ENCODE data around the gene UTP18. TPM values are rescaled to one million over a fixed set of nuclear protein-coding genes. Genes with fewer than 3 reads are reported as not detected.
"Not testable (repeated sequence)": the region's sequence is repeated elsewhere in the genome, so short reads cannot be mapped to it uniquely, and the experiment has no call there.

UTP18 gene
- 43.2 and 52.2 TPM in 2 replicates for total RNA-seq (2012; rRNA removed)

DNA sequence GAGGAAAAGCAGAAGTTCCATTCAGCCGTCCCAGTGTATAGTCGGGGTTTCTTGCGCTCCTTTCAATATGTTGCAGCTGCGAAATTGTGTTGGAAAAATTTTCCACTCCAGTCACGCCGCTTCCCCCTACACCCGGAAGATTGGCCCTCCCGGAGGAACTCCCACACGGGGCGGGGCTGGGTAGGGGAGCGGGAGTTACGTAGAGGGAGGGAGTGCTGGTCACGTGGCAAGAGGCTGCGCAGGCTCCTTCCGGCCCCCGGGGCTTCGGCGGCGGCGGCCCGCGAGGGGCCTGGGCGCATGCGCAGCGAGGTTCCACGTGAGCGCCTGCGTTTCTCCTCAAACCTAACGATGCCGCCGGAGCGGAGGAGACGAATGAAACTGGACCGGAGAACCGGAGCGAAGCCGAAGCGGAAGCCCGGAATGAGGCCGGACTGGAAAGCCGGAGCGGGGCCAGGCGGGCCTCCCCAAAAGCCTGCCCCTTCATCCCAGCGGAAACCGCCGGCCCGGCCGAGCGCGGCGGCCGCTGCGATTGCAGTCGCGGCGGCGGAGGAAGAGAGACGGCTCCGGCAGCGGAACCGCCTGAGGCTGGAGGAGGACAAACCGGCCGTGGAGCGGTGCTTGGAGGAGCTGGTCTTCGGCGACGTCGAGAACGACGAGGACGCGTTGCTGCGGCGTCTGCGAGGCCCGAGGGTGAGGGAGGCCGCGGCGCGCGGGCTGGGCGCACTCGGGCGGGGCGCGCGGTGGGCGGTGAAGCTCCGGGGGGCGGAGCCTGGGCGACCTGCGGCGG is at the start of gene UTP18:
Gene UTP18, plus strand, starts transcription at position 310 of the 787 bp plus-strand sequence. Its CDS starts 39 bp downstream, at position 349.
- Histone ChIP-seq H3K4me1 (ENCODE audit: control insufficient read depth, insufficient read depth, low read length) (peaks cover 21% of the 10 kb centered on the region), H3K4me2 (ENCODE audit: low read length) (peak within 1 kb of the TSS; percentile 93), H3K4me3 (ENCODE audit: low read length) (peak within 1 kb of the TSS; percentile 96), H3K9me3 (replicated peaks; ENCODE audit: low read length) (no peaks in the 10 kb centered on the region), H3K27me3 (ENCODE audit: control insufficient read depth, insufficient read depth, low read length) (no peaks in the 10 kb centered on the region), H3K9ac (ENCODE audit: low read depth, low read length) (peak within 1 kb of the TSS; percentile 98), H3K36me3 (ENCODE audit: insufficient read depth, low read length) (peaks cover 12% of the 10 kb centered on the region)

GRCh38 chr17:51214920-51215319 is 45.4 kb upstream of the UTP18 start:
- no peaks in the 10 kb centered on the region for H3K27me3 ChIP-seq (ENCODE audit: control insufficient read depth, insufficient read depth, low read length)
- H3K4me2 ChIP-seq (ENCODE audit: low read length): no peak overlapping the region
- no peaks in the 10 kb centered on the region for H3K9me3 ChIP-seq (replicated peaks; ENCODE audit: low read length)
- no peak overlapping the region for H3K4me3 ChIP-seq (ENCODE audit: low read length)
- no peaks in the 10 kb centered on the region for H3K4me1 ChIP-seq (ENCODE audit: control insufficient read depth, insufficient read depth, low read length)
- peaks cover 50% of the 10 kb centered on the region for H3K36me3 ChIP-seq (ENCODE audit: insufficient read depth, low read length)
- H3K9ac ChIP-seq (ENCODE audit: low read depth, low read length): no peak overlapping the region

DNA sequence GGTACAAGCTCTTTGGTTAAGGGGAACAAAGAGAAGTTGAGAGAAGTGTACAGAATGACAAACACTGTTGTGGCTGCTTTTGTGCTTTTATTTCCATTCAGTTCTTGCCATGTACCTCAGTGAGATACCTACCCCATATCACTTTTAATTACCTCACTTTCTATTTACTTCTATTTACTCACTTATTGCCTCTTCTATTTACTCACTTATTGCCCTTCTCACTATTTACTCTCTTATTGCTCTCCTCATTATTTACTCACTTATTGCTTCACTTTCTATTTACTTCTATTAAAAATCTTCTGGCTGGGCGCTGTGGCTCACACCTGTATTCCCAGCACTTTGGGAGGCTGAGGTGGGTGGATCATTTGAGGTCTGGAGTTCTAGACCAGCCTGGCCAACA is 42.4 kb upstream of the UTP18 start:
- Histone ChIP-seq H3K9ac (ENCODE audit: low read depth, low read length) (no peak overlapping the region), H3K4me1 (ENCODE audit: control insufficient read depth, insufficient read depth, low read length) (no peaks in the 10 kb centered on the region), H3K4me3 (ENCODE audit: low read length) (no peak overlapping the region), H3K4me2 (ENCODE audit: low read length) (no peak overlapping the region), H3K9me3 (replicated peaks; ENCODE audit: low read length) (no peaks in the 10 kb centered on the region), H3K27me3 (ENCODE audit: control insufficient read depth, insufficient read depth, low read length) (no peaks in the 10 kb centered on the region), H3K36me3 (ENCODE audit: insufficient read depth, low read length) (peaks cover 51% of the 10 kb centered on the region)

DNA sequence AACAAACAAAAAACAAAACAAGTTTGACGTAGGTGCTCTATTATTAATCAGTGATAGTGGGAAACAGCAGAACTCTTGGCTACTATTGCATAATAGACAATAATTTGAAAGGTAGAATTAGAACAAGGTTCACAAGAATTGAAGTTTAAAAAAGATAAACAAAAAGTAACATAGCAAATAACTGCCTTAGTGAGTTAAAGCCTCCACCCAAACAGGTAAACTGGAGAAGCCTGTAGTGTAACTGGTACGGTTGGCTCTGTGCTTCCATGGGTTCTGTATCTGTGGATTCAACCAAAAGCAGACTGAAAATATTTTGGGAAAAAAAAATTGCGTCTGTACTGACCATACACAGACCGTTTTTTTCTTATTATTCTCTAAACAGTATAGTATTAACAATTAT is 39.0 kb upstream of the UTP18 start:
- H3K4me1 ChIP-seq (ENCODE audit: control insufficient read depth, insufficient read depth, low read length): no peaks in the 10 kb centered on the region
- no peak overlapping the region for H3K4me3 ChIP-seq (ENCODE audit: low read length)
- H3K9me3 ChIP-seq (replicated peaks; ENCODE audit: low read length): no peaks in the 10 kb centered on the region
- peaks cover 48% of the 10 kb centered on the region for H3K36me3 ChIP-seq (ENCODE audit: insufficient read depth, low read length)
- no peak overlapping the region for H3K9ac ChIP-seq (ENCODE audit: low read depth, low read length)
- no peaks in the 10 kb centered on the region for H3K27me3 ChIP-seq (ENCODE audit: control insufficient read depth, insufficient read depth, low read length)
- H3K4me2 ChIP-seq (ENCODE audit: low read length): no peak overlapping the region

- peaks cover 5% of the 10 kb centered on the region for H3K4me1 ChIP-seq (ENCODE audit: control insufficient read depth, insufficient read depth, low read length)
- H3K4me3 ChIP-seq (ENCODE audit: low read length): no peak overlapping the region
- no peaks in the 10 kb centered on the region for H3K27me3 ChIP-seq (ENCODE audit: control insufficient read depth, insufficient read depth, low read length)
- no peak overlapping the region for H3K9ac ChIP-seq (ENCODE audit: low read depth, low read length)
- no peak overlapping the region for H3K4me2 ChIP-seq (ENCODE audit: low read length)
- no peaks in the 10 kb centered on the region for H3K9me3 ChIP-seq (replicated peaks; ENCODE audit: low read length)
- H3K36me3 ChIP-seq (ENCODE audit: insufficient read depth, low read length): peaks cover 22% of the 10 kb centered on the region
Measured at GRCh38 chr17:51224402-51225262, 35.7 kb upstream of the UTP18 start.

DNA sequence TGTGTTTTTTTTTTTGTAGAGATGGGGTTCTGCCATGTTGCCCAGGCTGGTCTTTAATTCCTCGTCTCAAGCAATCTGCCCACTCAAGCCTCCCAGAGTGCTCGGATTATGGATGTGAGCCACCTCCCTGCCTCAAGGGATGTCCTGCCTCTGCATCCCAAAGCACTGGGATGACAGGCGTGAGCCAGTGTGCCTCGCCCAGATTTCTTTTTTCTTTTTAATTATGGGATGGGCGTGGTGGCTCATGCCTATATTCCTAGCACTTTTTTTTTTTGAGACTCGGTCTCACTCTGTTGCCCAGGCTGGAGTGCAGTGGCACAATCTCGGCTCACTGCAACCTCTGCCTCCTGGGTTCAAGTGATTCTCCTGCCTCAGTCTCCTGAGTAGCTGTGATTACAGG is 34.8 kb upstream of the UTP18 start:
- H3K9me3 ChIP-seq (replicated peaks; ENCODE audit: low read length); H3K27me3 ChIP-seq (ENCODE audit: control insufficient read depth, insufficient read depth, low read length): not testable (repeated sequence)

DNA sequence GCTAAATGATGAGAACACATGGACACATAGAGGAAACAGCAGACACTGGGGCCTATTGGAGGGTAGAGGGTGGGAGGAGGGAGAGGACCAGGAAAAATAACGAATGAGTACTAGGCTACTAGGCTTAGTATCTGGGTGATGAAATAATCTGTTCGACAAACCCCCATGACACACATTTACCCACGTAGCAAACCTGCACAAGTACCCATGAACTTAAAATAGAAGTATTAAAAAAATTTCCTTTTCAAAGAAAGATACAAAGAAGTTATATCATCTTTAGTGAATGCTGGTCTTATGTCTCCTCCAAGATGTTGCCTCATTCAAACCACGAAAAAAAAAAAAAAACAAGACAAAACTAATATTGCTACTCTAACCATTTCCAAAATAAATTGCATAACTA is 32.2 kb upstream of the UTP18 start:
- Histone ChIP-seq H3K9ac (ENCODE audit: low read depth, low read length) (no peak overlapping the region), H3K9me3 (replicated peaks; ENCODE audit: low read length) (no peaks in the 10 kb centered on the region), H3K36me3 (ENCODE audit: insufficient read depth, low read length) (peaks cover 11% of the 10 kb centered on the region), H3K4me3 (ENCODE audit: low read length) (no peak overlapping the region), H3K4me2 (ENCODE audit: low read length) (no peak overlapping the region), H3K27me3 (ENCODE audit: control insufficient read depth, insufficient read depth, low read length) (no peaks in the 10 kb centered on the region), H3K4me1 (ENCODE audit: control insufficient read depth, insufficient read depth, low read length) (peaks cover 5% of the 10 kb centered on the region)

More for the DNA sequence above, 34.8 kb upstream of the UTP18 start:
- not testable (repeated sequence) for H3K4me3 ChIP-seq (ENCODE audit: low read length); H3K9ac ChIP-seq (ENCODE audit: low read depth, low read length); H3K4me1 ChIP-seq (ENCODE audit: control insufficient read depth, insufficient read depth, low read length); H3K4me2 ChIP-seq (ENCODE audit: low read length)
- peaks cover 16% of the 10 kb centered on the region for H3K36me3 ChIP-seq (ENCODE audit: insufficient read depth, low read length)

- H3K9me3 ChIP-seq (replicated peaks; ENCODE audit: low read length): no peaks in the 10 kb centered on the region
- H3K4me1 ChIP-seq (ENCODE audit: control insufficient read depth, insufficient read depth, low read length): peaks cover 5% of the 10 kb centered on the region
- no peak overlapping the region for H3K4me3 ChIP-seq (ENCODE audit: low read length)
- no peaks in the 10 kb centered on the region for H3K36me3 ChIP-seq (ENCODE audit: insufficient read depth, low read length)
- H3K27me3 ChIP-seq (ENCODE audit: control insufficient read depth, insufficient read depth, low read length): no peaks in the 10 kb centered on the region
- H3K9ac ChIP-seq (ENCODE audit: low read depth, low read length): no peak overlapping the region
- H3K4me2 ChIP-seq (ENCODE audit: low read length): no peak overlapping the region
Measured at GRCh38 chr17:51229889-51230288, 30.5 kb upstream of the UTP18 start.

DNA sequence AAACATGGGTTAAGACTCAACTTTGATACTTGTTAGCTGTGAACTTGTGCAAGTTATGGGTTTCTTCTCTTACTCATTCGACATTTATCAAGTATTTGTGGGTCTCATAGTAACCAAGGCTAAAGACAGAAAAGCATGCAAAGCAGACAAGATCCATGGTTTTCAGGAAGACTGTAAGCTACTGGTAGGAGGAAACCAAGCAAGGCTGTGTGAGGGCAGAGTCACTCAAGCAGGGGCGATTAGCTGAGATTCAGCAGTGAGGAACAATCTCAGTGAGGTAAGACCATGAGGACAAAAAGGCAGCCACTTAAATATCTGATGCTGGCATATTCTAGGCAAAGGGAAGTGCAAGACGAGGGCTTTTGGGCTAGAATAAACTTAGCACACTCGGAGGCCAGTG is 30.0 kb upstream of the UTP18 start:
- Histone ChIP-seq H3K4me1 (ENCODE audit: control insufficient read depth, insufficient read depth, low read length) (peaks cover 5% of the 10 kb centered on the region), H3K4me2 (ENCODE audit: low read length) (no peak overlapping the region), H3K27me3 (ENCODE audit: control insufficient read depth, insufficient read depth, low read length) (no peaks in the 10 kb centered on the region), H3K9me3 (replicated peaks; ENCODE audit: low read length) (no peaks in the 10 kb centered on the region), H3K36me3 (ENCODE audit: insufficient read depth, low read length) (no peaks in the 10 kb centered on the region), H3K4me3 (ENCODE audit: low read length) (no peak overlapping the region), H3K9ac (ENCODE audit: low read depth, low read length) (no peak overlapping the region)

GRCh38 chr17:51231999-51232398 is 28.3 kb upstream of the UTP18 start:
- Histone ChIP-seq H3K27me3 (ENCODE audit: control insufficient read depth, insufficient read depth, low read length) (no peaks in the 10 kb centered on the region), H3K9me3 (replicated peaks; ENCODE audit: low read length) (no peaks in the 10 kb centered on the region), H3K4me2 (ENCODE audit: low read length) (no peak overlapping the region), H3K36me3 (ENCODE audit: insufficient read depth, low read length) (no peaks in the 10 kb centered on the region), H3K4me3 (ENCODE audit: low read length) (no peak overlapping the region), H3K4me1 (ENCODE audit: control insufficient read depth, insufficient read depth, low read length) (peaks cover 5% of the 10 kb centered on the region), H3K9ac (ENCODE audit: low read depth, low read length) (no peak overlapping the region)

GRCh38 chr17:51234162-51234561 is 26.2 kb upstream of the UTP18 start:
- Histone ChIP-seq H3K9me3 (replicated peaks; ENCODE audit: low read length) (no peaks in the 10 kb centered on the region), H3K4me3 (ENCODE audit: low read length) (no peak overlapping the region), H3K9ac (ENCODE audit: low read depth, low read length) (no peak overlapping the region), H3K36me3 (ENCODE audit: insufficient read depth, low read length) (no peaks in the 10 kb centered on the region), H3K4me2 (ENCODE audit: low read length) (no peak overlapping the region), H3K4me1 (ENCODE audit: control insufficient read depth, insufficient read depth, low read length) (no peaks in the 10 kb centered on the region), H3K27me3 (ENCODE audit: control insufficient read depth, insufficient read depth, low read length) (no peaks in the 10 kb centered on the region)
